ENCODE measurements around the gene OTUB2. TPM values are rescaled to one million over a fixed set of nuclear protein-coding genes. Genes with fewer than 3 reads are reported as not detected.

Gene OTUB2
- polyA plus RNA-seq, 1 of the 3 experiments (the other 2 are of a cell fraction) = 1.4 TPM

- no peak overlapping the region for H3K27ac ChIP-seq (ENCODE audit: low read depth in 2 of 2, low read length in 1 of 2)
- no peak overlapping the region for H3K4me3 ChIP-seq (ENCODE audit: low read depth in 2 of 2, low read length in 1 of 2)
- no peaks in the 10 kb centered on the region for H3K27me3 ChIP-seq (ENCODE audit: insufficient read depth)
- no peaks in the 10 kb centered on the region for H4K20me1 ChIP-seq (ENCODE audit: insufficient read depth)
- TF ChIP-seq, protein P1, sequence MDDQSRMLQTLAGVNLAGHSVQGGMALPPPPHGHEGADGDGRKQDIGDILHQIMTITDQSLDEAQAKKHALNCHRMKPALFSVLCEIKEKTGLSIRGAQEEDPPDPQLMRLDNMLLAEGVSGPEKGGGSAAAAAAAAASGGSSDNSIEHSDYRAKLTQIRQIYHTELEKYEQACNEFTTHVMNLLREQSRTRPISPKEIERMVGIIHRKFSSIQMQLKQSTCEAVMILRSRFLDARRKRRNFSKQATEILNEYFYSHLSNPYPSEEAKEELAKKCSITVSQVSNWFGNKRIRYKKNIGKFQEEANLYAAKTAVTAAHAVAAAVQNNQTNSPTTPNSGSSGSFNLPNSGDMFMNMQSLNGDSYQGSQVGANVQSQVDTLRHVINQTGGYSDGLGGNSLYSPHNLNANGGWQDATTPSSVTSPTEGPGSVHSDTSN (IDR thresholded peaks at IDR 0.05) = no peak
- TF ChIP-seq RAD21 (IDR thresholded peaks at IDR 0.05; ENCODE audit: low read length) = no peak
- TF ChIP-seq SIN3A (IDR thresholded peaks at IDR 0.05; ENCODE audit: borderline replicate concordance, low read depth, low read length) = no peak
- no peak for TF ChIP-seq NRF1 (IDR thresholded peaks at IDR 0.05; ENCODE audit: low read depth, low read length)
- TF ChIP-seq RXRA (IDR thresholded peaks at IDR 0.05; ENCODE audit: borderline replicate concordance, low read depth) = no peak
- no peak for TF ChIP-seq RCOR1 (IDR thresholded peaks at IDR 0.05; ENCODE audit: low read length)
- no peak for TF ChIP-seq FOSL2 (IDR thresholded peaks at IDR 0.05; ENCODE audit: borderline replicate concordance, low read depth)
- no peak for TF ChIP-seq MXI1 (IDR thresholded peaks at IDR 0.05; ENCODE audit: low read depth, low read length)
- no peak for TF ChIP-seq MEF2A (IDR thresholded peaks at IDR 0.05; ENCODE audit: borderline replicate concordance, low read depth)
- TF ChIP-seq CHD2 (IDR thresholded peaks at IDR 0.05; ENCODE audit: low read length, partially characterized antibody) = no peak
- no peak for TF ChIP-seq ELF1 (IDR thresholded peaks at IDR 0.05)
- TF ChIP-seq FOXM1 (IDR thresholded peaks at IDR 0.05; ENCODE audit: low read depth) = no peak
- TF ChIP-seq GATA2 (CRISPR knock-in tag; IDR thresholded peaks at IDR 0.05) = no peak
- TF ChIP-seq, protein P2, sequence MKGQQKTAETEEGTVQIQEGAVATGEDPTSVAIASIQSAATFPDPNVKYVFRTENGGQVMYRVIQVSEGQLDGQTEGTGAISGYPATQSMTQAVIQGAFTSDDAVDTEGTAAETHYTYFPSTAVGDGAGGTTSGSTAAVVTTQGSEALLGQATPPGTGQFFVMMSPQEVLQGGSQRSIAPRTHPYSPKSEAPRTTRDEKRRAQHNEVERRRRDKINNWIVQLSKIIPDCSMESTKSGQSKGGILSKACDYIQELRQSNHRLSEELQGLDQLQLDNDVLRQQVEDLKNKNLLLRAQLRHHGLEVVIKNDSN (IDR thresholded peaks at IDR 0.05; ENCODE audit: borderline replicate concordance, low read depth) = no peak
- TF ChIP-seq, protein P3, sequence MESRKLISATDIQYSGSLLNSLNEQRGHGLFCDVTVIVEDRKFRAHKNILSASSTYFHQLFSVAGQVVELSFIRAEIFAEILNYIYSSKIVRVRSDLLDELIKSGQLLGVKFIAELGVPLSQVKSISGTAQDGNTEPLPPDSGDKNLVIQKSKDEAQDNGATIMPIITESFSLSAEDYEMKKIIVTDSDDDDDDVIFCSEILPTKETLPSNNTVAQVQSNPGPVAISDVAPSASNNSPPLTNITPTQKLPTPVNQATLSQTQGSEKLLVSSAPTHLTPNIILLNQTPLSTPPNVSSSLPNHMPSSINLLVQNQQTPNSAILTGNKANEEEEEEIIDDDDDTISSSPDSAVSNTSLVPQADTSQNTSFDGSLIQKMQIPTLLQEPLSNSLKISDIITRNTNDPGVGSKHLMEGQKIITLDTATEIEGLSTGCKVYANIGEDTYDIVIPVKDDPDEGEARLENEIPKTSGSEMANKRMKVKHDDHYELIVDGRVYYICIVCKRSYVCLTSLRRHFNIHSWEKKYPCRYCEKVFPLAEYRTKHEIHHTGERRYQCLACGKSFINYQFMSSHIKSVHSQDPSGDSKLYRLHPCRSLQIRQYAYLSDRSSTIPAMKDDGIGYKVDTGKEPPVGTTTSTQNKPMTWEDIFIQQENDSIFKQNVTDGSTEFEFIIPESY (IDR thresholded peaks at IDR 0.05; ENCODE audit: borderline replicate concordance, low read depth) = no peak
- TF ChIP-seq SMC3 (IDR thresholded peaks at IDR 0.05; ENCODE audit: low read depth, low read length) = no peak
- no peak for TF ChIP-seq TAF1 (IDR thresholded peaks at IDR 0.05; ENCODE audit: borderline replicate concordance, low read depth, low read length)
- TF ChIP-seq TEAD4 (IDR thresholded peaks at IDR 0.05; ENCODE audit: borderline replicate concordance, insufficient read depth) = no peak
- no peak for TF ChIP-seq RFX5 (IDR thresholded peaks at IDR 0.05; ENCODE audit: low read length)
- DNase-seq = no peak
- no peaks in the 10 kb centered on the region for H3K9me2 ChIP-seq
- H3K79me2 ChIP-seq (ENCODE audit: insufficient read depth) = no peaks in the 10 kb centered on the region
- H3K9me3 ChIP-seq = no peaks in the 10 kb centered on the region
- H3F3A ChIP-seq (replicated peaks; ENCODE audit: insufficient read depth) = peaks cover 10% of the 10 kb centered on the region
- no peak overlapping the region for H2AFZ ChIP-seq (ENCODE audit: low read depth)
- no peak overlapping the region for H3K9ac ChIP-seq
- ChIA-PET CTCF (interaction anchor here (0.7 to 11.9 kb wide), 6 partner anchors 8 to 345 kb away, joined by 3 to 219 read pairs (median 5); no protein-coding TSS in a partner anchor), POLR2A (no interaction called here)
- H3K4me1 ChIP-seq (ENCODE audit: control insufficient read depth in 1 of 2, insufficient read depth in 2 of 2, low read depth in 1 of 2, low read length in 1 of 2) = peaks cover 5 to 11% of the 10 kb centered on the region in 2 experiments; a peak in 3 of 4 replicates
- H3K4me2 ChIP-seq = no peak overlapping the region
- 100% methylated on average over 2 of the region's 7 CpGs for WGBS (ENCODE audit: low lambda C conversion rate)
- no peaks in the 10 kb centered on the region for H3K36me3 ChIP-seq (replicated peaks in 1 of 2; ENCODE audit: control insufficient read depth in 1 of 2, insufficient read depth in 2 of 2, low read length in 1 of 2)
Observed at GRCh38 chr14:93998871-93999403, 27.2 kb upstream of the OTUB2 start.
